ENCODE results near the gene DKK3.

DKK3 gene

GRCh38 chr11:12003336-12003735, 5.1 kb downstream of the DKK3 start:
- no peak for DNase-seq

- no peak for DNase-seq
These were observed 7.2 kb downstream of the DKK3 start for GRCh38 chr11:12001186-12001585.

GRCh38 chr11:11998091-11998781, 10.2 kb downstream of the DKK3 start:
- DNase-seq: no peak

- DNase-seq: no peak
These were observed 11.4 kb downstream of the DKK3 start for GRCh38 chr11:11997049-11997322.

- no peak for DNase-seq
These were observed 11.9 kb downstream of the DKK3 start for GRCh38 chr11:11996321-11997048.

- DNase-seq: no peak
These were observed 12.8 kb downstream of the DKK3 start for GRCh38 chr11:11995601-11996000.

- DNase-seq: no peak
These were observed 14.6 kb downstream of the DKK3 start for GRCh38 chr11:11993839-11994238.

- DNase-seq: no peak
These were observed 15.9 kb downstream of the DKK3 start for GRCh38 chr11:11992257-11993212.

GRCh38 chr11:11989774-11990744, 18.4 kb downstream of the DKK3 start:
- no peak for DNase-seq

GRCh38 chr11:11988681-11989261, 19.7 kb downstream of the DKK3 start:
- no peak for DNase-seq

GRCh38 chr11:11988099-11988651, 20.3 kb downstream of the DKK3 start:
- no peak for DNase-seq

GRCh38 chr11:11987503-11988022, 20.9 kb downstream of the DKK3 start:
- no peak for DNase-seq

- no peak for DNase-seq
These were observed 22.2 kb downstream of the DKK3 start for GRCh38 chr11:11985954-11986949.

- no peak for DNase-seq
These were observed 23.3 kb downstream of the DKK3 start for GRCh38 chr11:11985016-11985715.

GRCh38 chr11:11984563-11984962, 23.9 kb downstream of the DKK3 start:
- no peak for DNase-seq

- DNase-seq: no peak
These were observed 25.0 kb downstream of the DKK3 start for GRCh38 chr11:11983427-11983826.

- no peak for DNase-seq
These were observed 25.5 kb downstream of the DKK3 start for GRCh38 chr11:11982975-11983374.

GRCh38 chr11:11982461-11982860, 26.0 kb downstream of the DKK3 start:
- DNase-seq: no peak

GRCh38 chr11:11981840-11982239, 26.6 kb downstream of the DKK3 start:
- DNase-seq: no peak

GRCh38 chr11:11981364-11981763, 27.1 kb downstream of the DKK3 start:
- no peak for DNase-seq

Data from activated CD4-positive, alpha-beta T cell treated with anti-CD3 and anti-CD28 coated beads for 4 hours (primary cell).